Measurements from ENCODE around the gene PLXND1. TPM values are rescaled to one million over a fixed set of nuclear protein-coding genes. Genes with fewer than 3 reads are reported as not detected.
A peak's percentile ranks its signal among the peaks of the same experiment; 100 is the strongest.

Gene PLXND1
- total RNA-seq (2021; ENCODE audit: unreplicated experiment), result 47.3 TPM
- 38.1 and 39.1 TPM in 2 replicates for polyA plus RNA-seq (2012)
- Bru-seq, nascent RNA, result percentile 48 among the genes with signal in this experiment
- percentile 66 among the genes with signal in this experiment for BruChase-seq, experiment 1, labeled RNA remaining after a 6-hour chase
- BruChase-seq, experiment 2, labeled RNA remaining after a 2-hour chase, result percentile 57 among the genes with signal in this experiment
- long read RNA-seq, partial matches to known transcripts, result 20 of 26 reads
- long read RNA-seq, other reads (novel, unspliced or antisense), result 5 of 26 reads

GRCh38 chr3:129606636-129607390 is at the start of gene PLXND1:
Gene PLXND1, minus strand, starts transcription at chr3:129606676. Its CDS starts 37 bp downstream, at chr3:129606639.
- ATAC-seq (peak; percentile 71), DNase-seq (ENCODE audit: low read depth, low spot score) (no peak)
- ChIA-PET CTCF (interaction anchor here (0.9 kb wide), 1 partner anchor 117 kb away, joined by 3 read pairs; no protein-coding TSS in a partner anchor), RAD21 (ENCODE audit: low non-redundant PET in 1 of 2, low total read pairs in 2 of 2, uncharacterized antibody in 2 of 2, unreplicated experiment in 2 of 2) (no interaction called here), POLR2A (no interaction called here)
- peaks cover 30% of the 10 kb centered on the region; the same call in 1 of the 2 replicates for H3K79me2 ChIP-seq (ENCODE audit: insufficient read depth, low read length)
- no peaks in the 10 kb centered on the region for H3K27me3 ChIP-seq (ENCODE audit: insufficient read depth, low read length)
- H3K4me2 ChIP-seq (ENCODE audit: low read length), result peak within 1 kb of the TSS; percentile 93
- H3K9me3 ChIP-seq (ENCODE audit: control insufficient read depth in 1 of 2, insufficient read depth in 1 of 2, low read depth in 1 of 2, low read length in 2 of 2), result no peaks in the 10 kb centered on the region
- peak within 1 kb of the TSS; percentile 72 for H3K27ac ChIP-seq (ENCODE audit: low read depth, low read length)
- H3K4me1 ChIP-seq (ENCODE audit: control insufficient read depth in 1 of 2, insufficient read depth in 2 of 2, low read length in 2 of 2), result peaks cover 15 to 53% of the 10 kb centered on the region in 2 experiments
- peak within 1 kb of the TSS; percentile 68 for H3K9ac ChIP-seq (ENCODE audit: low read length)
- peak within 1 kb of the TSS; percentile 61 for H2AFZ ChIP-seq (ENCODE audit: low read depth, low read length, poor library complexity, severe bottlenecking)
- no peaks in the 10 kb centered on the region for H4K20me1 ChIP-seq (ENCODE audit: insufficient read depth)
- no TSS peak for BruUV-seq (replicated peaks)
- H3K36me3 ChIP-seq (ENCODE audit: control insufficient read depth in 1 of 2, insufficient read depth in 2 of 2, low read length in 2 of 2), result no peaks in the 10 kb centered on the region
- TF ChIP-seq POLR2AphosphoS5 (IDR thresholded peaks at IDR 0.05; ENCODE audit: low read depth, low read length), result peak; percentile 64
- TF ChIP-seq CEBPB (IDR thresholded peaks at IDR 0.05; ENCODE audit: low read depth), result no peak
- TF ChIP-seq JUND (IDR thresholded peaks at IDR 0.05), result no peak
- TF ChIP-seq POLR2A (IDR thresholded peaks at IDR 0.05; ENCODE audit: borderline replicate concordance, extremely low read depth, insufficient read depth, insufficient read length), result peak; percentile 44
- no peak for TF ChIP-seq ELF1 (IDR thresholded peaks at IDR 0.05; ENCODE audit: borderline replicate concordance, low read depth)
- H3K4me3 ChIP-seq (replicated peaks in 1 of 2; ENCODE audit: low read depth in 1 of 2, low read length in 2 of 2), result peak within 1 kb of the TSS; percentile 50 to 70
- no peaks in the 10 kb centered on the region for H3K9me2 ChIP-seq (ENCODE audit: insufficient read depth)
- intact Hi-C loops (cut with micrococcal nuclease), result loop anchor here (5.0 kb wide), 1 partner anchor 115 kb away; no protein-coding TSS in a partner anchor

DNA sequence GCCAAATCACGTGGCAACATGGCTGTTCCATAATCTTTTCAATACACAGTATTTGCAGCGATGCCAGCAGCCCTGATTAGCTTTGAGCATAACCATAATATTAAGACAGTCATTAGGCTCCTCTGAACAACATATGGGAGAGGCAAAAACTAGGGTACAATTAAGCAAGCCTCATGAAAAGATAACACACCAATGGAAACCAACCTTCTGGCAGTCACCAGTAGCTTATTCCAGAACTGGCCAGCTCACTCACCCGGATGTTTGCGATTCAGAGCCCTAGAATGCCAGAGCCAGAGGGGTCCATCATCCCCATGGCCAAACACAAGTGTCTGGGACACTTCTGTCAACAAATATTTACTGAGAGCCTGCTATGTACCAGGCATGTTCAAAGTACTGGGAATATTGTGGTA is 48.8 kb upstream of the PLXND1 start:
- H3K9me2 ChIP-seq (ENCODE audit: insufficient read depth), result no peaks in the 10 kb centered on the region
- peaks cover 8% of the 10 kb centered on the region; the same call in 1 of the 2 replicates for H3K79me2 ChIP-seq (ENCODE audit: insufficient read depth, low read length)
- no peaks in the 10 kb centered on the region for H4K20me1 ChIP-seq (ENCODE audit: insufficient read depth)
- no peak overlapping the region for H3K9ac ChIP-seq (ENCODE audit: low read length)
- peaks cover 5 to 7% of the 10 kb centered on the region in 2 experiments; a peak in 1 of 4 replicates for H3K36me3 ChIP-seq (ENCODE audit: control insufficient read depth in 1 of 2, insufficient read depth in 2 of 2, low read length in 2 of 2)
- no TSS peak for BruUV-seq (replicated peaks)
- no peaks in the 10 kb centered on the region for H3K9me3 ChIP-seq (ENCODE audit: control insufficient read depth in 1 of 2, insufficient read depth in 1 of 2, low read depth in 1 of 2, low read length in 2 of 2)
- POLR2A ChIA-PET, result interaction anchor here (1.0 kb wide), 1 partner anchor 8 kb away, joined by 3 read pairs; no protein-coding TSS in a partner anchor
- ATAC-seq (no peak), DNase-seq (ENCODE audit: low read depth, low spot score) (no peak)
- intact Hi-C loops (cut with micrococcal nuclease), result no loop called here
- H3K4me1 ChIP-seq (ENCODE audit: control insufficient read depth in 1 of 2, insufficient read depth in 2 of 2, low read length in 2 of 2), result peaks cover 78 to 86% of the 10 kb centered on the region in 2 experiments
- H3K27me3 ChIP-seq (ENCODE audit: insufficient read depth, low read length), result no peaks in the 10 kb centered on the region
- CTCF ChIA-PET, result no interaction called here
- peak overlapping the region; percentile 75; the same call in 1 of the 2 replicates for H3K4me2 ChIP-seq (ENCODE audit: low read length)
- H2AFZ ChIP-seq (ENCODE audit: low read depth, low read length, poor library complexity, severe bottlenecking), result no peak overlapping the region
- peak overlapping the region; percentile 62; the same call in 1 of the 2 replicates for H3K27ac ChIP-seq (ENCODE audit: low read depth, low read length)
- peak overlapping the region in 1 of 2 experiments; percentile 47; a peak in 1 of 4 replicates for H3K4me3 ChIP-seq (replicated peaks in 1 of 2; ENCODE audit: low read depth in 1 of 2, low read length in 2 of 2)
- RAD21 ChIA-PET (ENCODE audit: low non-redundant PET in 1 of 2, low total read pairs in 2 of 2, uncharacterized antibody in 2 of 2, unreplicated experiment in 2 of 2), result no interaction called here
- TF ChIP-seq SRF (IDR thresholded peaks at IDR 0.05; ENCODE audit: low read depth) (no peak), CTCF (IDR thresholded peaks at IDR 0.05 in 2 of 3, conservative IDR thresholded peaks at IDR 0.05 in 1 of 3; ENCODE audit: borderline replicate concordance in 1 of 3, insufficient read depth in 1 of 3, low read depth in 2 of 3, low read length in 2 of 3) (no peak), CBX3 (IDR thresholded peaks at IDR 0.05; ENCODE audit: low read depth) (no peak), CEBPB (IDR thresholded peaks at IDR 0.05; ENCODE audit: low read depth) (no peak), POLR2A (IDR thresholded peaks at IDR 0.05; ENCODE audit: borderline replicate concordance, extremely low read depth, insufficient read depth, insufficient read length) (no peak), FOSL1 (IDR thresholded peaks at IDR 0.05; ENCODE audit: low read depth) (no peak), EZH2phosphoT487 (IDR thresholded peaks at IDR 0.05; ENCODE audit: borderline replicate concordance) (no peak), REST (IDR thresholded peaks at IDR 0.05; ENCODE audit: low read depth) (no peak), EZH2 (IDR thresholded peaks at IDR 0.05) (no peak), POLR2AphosphoS5 (IDR thresholded peaks at IDR 0.05; ENCODE audit: low read depth, low read length) (no peak)

All from HCT116 (cell line).